ENCODE results near the gene MMP20. TPM values are rescaled to one million over a fixed set of nuclear protein-coding genes. Genes with fewer than 3 reads are reported as not detected.

The MMP20 gene
- total RNA-seq, 4 donors from 2014 or later = not detected

- no peak overlapping the region for H3K4me3 ChIP-seq
- no peak for DNase-seq (ENCODE audit: low spot score in 2 of 2)
- H3K36me3 ChIP-seq = no peaks in the 10 kb centered on the region
- no peaks in the 10 kb centered on the region for H3K27me3 ChIP-seq
- TF ChIP-seq POLR2AphosphoS5 (IDR thresholded peaks at IDR 0.05) (no peak), EP300 (IDR thresholded peaks at IDR 0.05) (no peak)
- H3K4me1 ChIP-seq = peaks cover 17% of the 10 kb centered on the region
- H3K27ac ChIP-seq = peak overlapping the region; percentile 74
- H3K9me3 ChIP-seq = no peaks in the 10 kb centered on the region
Observed at GRCh38 chr11:102559839-102560238, 65.3 kb downstream of the MMP20 start.

GRCh38 chr11:102555091-102555490, 70.0 kb downstream of the MMP20 start:
- Histone ChIP-seq H3K36me3 (no peaks in the 10 kb centered on the region), H3K4me1 (peaks cover 7% of the 10 kb centered on the region), H3K27me3 (no peaks in the 10 kb centered on the region), H3K9me3 (no peaks in the 10 kb centered on the region), H3K27ac (peak overlapping the region; percentile 7), H3K4me3 (no peak overlapping the region)
- no peak for DNase-seq (ENCODE audit: low spot score in 2 of 2)
- WGBS = 82% methylated on average over 3 of the region's 3 CpGs
- TF ChIP-seq POLR2AphosphoS5 (IDR thresholded peaks at IDR 0.05) = no peak
- TF ChIP-seq CTCF (IDR thresholded peaks at IDR 0.05) = no peak
- TF ChIP-seq EP300 (IDR thresholded peaks at IDR 0.05) = no peak
- TF ChIP-seq POLR2A (IDR thresholded peaks at IDR 0.05) = no peak

- DNase-seq (ENCODE audit: low spot score in 2 of 2) = no peak
- H3K4me3 ChIP-seq = no peak overlapping the region
- WGBS = 80% methylated on average over 5 of the region's 5 CpGs
- peak overlapping the region; percentile 47 for H3K27ac ChIP-seq
- no peak for TF ChIP-seq CTCF (IDR thresholded peaks at IDR 0.05)
- no peak for TF ChIP-seq POLR2A (IDR thresholded peaks at IDR 0.05)
- no peak for TF ChIP-seq POLR2AphosphoS5 (IDR thresholded peaks at IDR 0.05)
- TF ChIP-seq EP300 (IDR thresholded peaks at IDR 0.05) = no peak
- H3K9me3 ChIP-seq = no peaks in the 10 kb centered on the region
- no peaks in the 10 kb centered on the region for H3K4me1 ChIP-seq
- no peaks in the 10 kb centered on the region for H3K36me3 ChIP-seq
- no peaks in the 10 kb centered on the region for H3K27me3 ChIP-seq
Observed at GRCh38 chr11:102553835-102554282, 71.3 kb downstream of the MMP20 start.

GRCh38 chr11:102552447-102553194, 72.5 kb downstream of the MMP20 start:
- H3K4me3 ChIP-seq = no peak overlapping the region
- no peak for TF ChIP-seq EP300 (IDR thresholded peaks at IDR 0.05)
- TF ChIP-seq POLR2AphosphoS5 (IDR thresholded peaks at IDR 0.05) = no peak
- TF ChIP-seq POLR2A (IDR thresholded peaks at IDR 0.05) = no peak
- no peak for TF ChIP-seq CTCF (IDR thresholded peaks at IDR 0.05)
- no peak for DNase-seq (ENCODE audit: low spot score in 2 of 2)
- H3K4me1 ChIP-seq = no peaks in the 10 kb centered on the region
- no peaks in the 10 kb centered on the region for H3K36me3 ChIP-seq
- H3K9me3 ChIP-seq = no peaks in the 10 kb centered on the region
- peak overlapping the region; percentile 47 for H3K27ac ChIP-seq
- H3K27me3 ChIP-seq = no peaks in the 10 kb centered on the region
- 58% methylated on average over 8 of the region's 8 CpGs for WGBS

DNA sequence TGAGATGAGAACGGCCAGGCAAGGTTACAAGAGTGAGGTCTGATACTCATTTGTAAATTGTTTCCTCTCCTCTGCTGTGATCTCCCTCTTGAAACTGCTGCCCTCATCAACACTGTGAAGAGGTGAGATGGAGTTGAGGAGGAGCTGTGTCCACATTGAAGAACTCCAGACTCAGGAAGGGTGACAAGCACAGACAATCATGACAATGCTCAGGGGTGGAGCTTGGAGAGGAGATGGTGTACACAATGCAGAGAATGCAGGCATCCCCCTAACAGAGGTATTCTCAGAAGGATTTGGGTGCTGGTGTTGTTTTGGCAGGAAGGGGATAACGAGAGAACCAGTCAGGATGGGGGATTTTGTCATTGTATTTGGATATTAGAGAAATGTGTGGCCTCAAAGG, 73.1 kb downstream of the MMP20 start:
- Histone ChIP-seq H3K4me1 (no peaks in the 10 kb centered on the region), H3K36me3 (no peaks in the 10 kb centered on the region), H3K27ac (peak overlapping the region; percentile 9), H3K27me3 (no peaks in the 10 kb centered on the region), H3K4me3 (no peak overlapping the region), H3K9me3 (no peaks in the 10 kb centered on the region)
- TF ChIP-seq POLR2AphosphoS5 (IDR thresholded peaks at IDR 0.05) (no peak), CTCF (IDR thresholded peaks at IDR 0.05) (no peak), EP300 (IDR thresholded peaks at IDR 0.05) (no peak), POLR2A (IDR thresholded peaks at IDR 0.05) (no peak)
- DNase-seq (ENCODE audit: low spot score in 2 of 2) = no peak
- 76% methylated on average over 2 of the region's 2 CpGs for WGBS
